ENCODE data around the gene SNX9. TPM values are rescaled to one million over a fixed set of nuclear protein-coding genes. Genes with fewer than 3 reads are reported as not detected.
"Not testable (repeated sequence)": the region's sequence is repeated elsewhere in the genome, so short reads cannot be mapped to it uniquely, and the experiment has no call there.

Gene SNX9
- total RNA-seq, 1 experiment from 2014 or later, result 16.6 TPM

GRCh38 chr6:157965387-157965786 is 142.3 kb downstream of the SNX9 start:
- BruUV-seq (replicated peaks), result no TSS peak
- TF ChIP-seq CTCF (IDR thresholded peaks at IDR 0.05; ENCODE audit: unreplicated experiment), result no peak

GRCh38 chr6:157966589-157966977 is 143.5 kb downstream of the SNX9 start:
- Mint-ChIP-seq H3K27me3 (ENCODE audit: unreplicated experiment) (no peaks in the 10 kb centered on the region), H3K36me3 (ENCODE audit: insufficient read depth, unreplicated experiment) (no peaks in the 10 kb centered on the region), H3K4me1 (ENCODE audit: low read depth, unreplicated experiment) (peaks cover 13% of the 10 kb centered on the region), H3K4me3 (ENCODE audit: low read depth, unreplicated experiment) (no peak overlapping the region), H3K27ac (ENCODE audit: unreplicated experiment) (no peak overlapping the region), H3K9me3 (ENCODE audit: low read depth, unreplicated experiment) (no peaks in the 10 kb centered on the region)
- no peak for DNase-seq
- BruUV-seq (replicated peaks), result no TSS peak
- CTCF ChIA-PET, result no interaction called here
- intact Hi-C loops (cut with micrococcal nuclease; ENCODE audit: unreplicated experiment), result no loop called here
- TF ChIP-seq CTCF (IDR thresholded peaks at IDR 0.05; ENCODE audit: unreplicated experiment), result no peak

More at GRCh38 chr6:157965387-157965786, 142.3 kb downstream of the SNX9 start:
- Mint-ChIP-seq H3K9me3 (ENCODE audit: low read depth, unreplicated experiment) (no peaks in the 10 kb centered on the region), H3K4me1 (ENCODE audit: low read depth, unreplicated experiment) (peaks cover 9% of the 10 kb centered on the region), H3K36me3 (ENCODE audit: insufficient read depth, unreplicated experiment) (no peaks in the 10 kb centered on the region), H3K4me3 (ENCODE audit: low read depth, unreplicated experiment) (no peak overlapping the region), H3K27me3 (ENCODE audit: unreplicated experiment) (no peaks in the 10 kb centered on the region), H3K27ac (ENCODE audit: unreplicated experiment) (no peak overlapping the region)
- DNase-seq, result no peak
- intact Hi-C loops (cut with micrococcal nuclease; ENCODE audit: unreplicated experiment), result no loop called here
- CTCF ChIA-PET, result no interaction called here

- intact Hi-C loops (cut with micrococcal nuclease; ENCODE audit: unreplicated experiment), result no loop called here
- Mint-ChIP-seq H3K27ac (ENCODE audit: unreplicated experiment) (no peak overlapping the region), H3K4me3 (ENCODE audit: low read depth, unreplicated experiment) (no peak overlapping the region), H3K9me3 (ENCODE audit: low read depth, unreplicated experiment) (no peaks in the 10 kb centered on the region), H3K36me3 (ENCODE audit: insufficient read depth, unreplicated experiment) (no peaks in the 10 kb centered on the region), H3K4me1 (ENCODE audit: low read depth, unreplicated experiment) (peaks cover 17% of the 10 kb centered on the region), H3K27me3 (ENCODE audit: unreplicated experiment) (no peaks in the 10 kb centered on the region)
- CTCF ChIA-PET, result no interaction called here
- no peak for TF ChIP-seq CTCF (IDR thresholded peaks at IDR 0.05; ENCODE audit: unreplicated experiment)
- no peak for DNase-seq
- BruUV-seq (replicated peaks), result no TSS peak
Measured at GRCh38 chr6:157967020-157967419, 144.0 kb downstream of the SNX9 start.

- H3K4me3 Mint-ChIP-seq (ENCODE audit: low read depth, unreplicated experiment), result no peak overlapping the region
- intact Hi-C loops (cut with micrococcal nuclease; ENCODE audit: unreplicated experiment), result no loop called here
- peaks cover 17% of the 10 kb centered on the region for H3K4me1 Mint-ChIP-seq (ENCODE audit: low read depth, unreplicated experiment)
- TF ChIP-seq CTCF (IDR thresholded peaks at IDR 0.05; ENCODE audit: unreplicated experiment), result no peak
- no TSS peak for BruUV-seq (replicated peaks)
- CTCF ChIA-PET, result no interaction called here
- no peak for DNase-seq
- H3K27ac Mint-ChIP-seq (ENCODE audit: unreplicated experiment), result no peak overlapping the region
- H3K9me3 Mint-ChIP-seq (ENCODE audit: low read depth, unreplicated experiment), result no peaks in the 10 kb centered on the region
- no peaks in the 10 kb centered on the region for H3K27me3 Mint-ChIP-seq (ENCODE audit: unreplicated experiment)
- no peaks in the 10 kb centered on the region for H3K36me3 Mint-ChIP-seq (ENCODE audit: insufficient read depth, unreplicated experiment)
Measured at GRCh38 chr6:157967486-157967885, 144.4 kb downstream of the SNX9 start.

GRCh38 chr6:157972177-157972576 is 149.1 kb downstream of the SNX9 start:
- H3K36me3 Mint-ChIP-seq (ENCODE audit: insufficient read depth, unreplicated experiment); DNase-seq; CTCF ChIA-PET; intact Hi-C loops (cut with micrococcal nuclease; ENCODE audit: unreplicated experiment); H3K4me3 Mint-ChIP-seq (ENCODE audit: low read depth, unreplicated experiment); H3K27me3 Mint-ChIP-seq (ENCODE audit: unreplicated experiment); BruUV-seq (replicated peaks); H3K9me3 Mint-ChIP-seq (ENCODE audit: low read depth, unreplicated experiment); H3K27ac Mint-ChIP-seq (ENCODE audit: unreplicated experiment): not testable (repeated sequence)
- peaks cover 31% of the 10 kb centered on the region for H3K4me1 Mint-ChIP-seq (ENCODE audit: low read depth, unreplicated experiment)
